ENCODE measurements around the gene NID1.
"Not testable (repeated sequence)": the region's sequence is repeated elsewhere in the genome, so short reads cannot be mapped to it uniquely, and the experiment has no call there.

Gene NID1

GRCh38 chr1:235933017-235933765 is 131.7 kb downstream of the NID1 start:
- DNase-seq: no peak

DNA sequence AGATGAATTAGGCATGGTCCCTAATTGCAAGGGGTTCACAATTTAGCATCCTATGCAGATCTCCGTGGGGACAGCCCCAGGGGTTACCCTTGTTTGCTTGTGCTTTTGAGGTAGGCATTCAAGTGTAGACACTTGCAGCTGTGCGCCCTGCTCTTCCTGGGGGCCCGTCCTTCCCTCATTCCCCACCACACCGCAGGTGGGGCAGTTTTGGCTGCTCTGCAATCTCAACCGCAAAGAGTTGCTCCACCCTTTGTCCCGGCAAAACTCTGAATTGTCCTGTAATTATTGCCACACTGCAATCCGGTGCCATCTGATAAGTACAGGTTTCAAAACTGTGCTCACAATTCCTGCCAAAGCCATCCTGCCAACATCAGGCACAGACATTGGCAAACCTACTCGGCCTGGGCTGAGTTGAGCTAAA is 132.8 kb downstream of the NID1 start:
- no peak for DNase-seq

GRCh38 chr1:235931171-235931738 is 133.6 kb downstream of the NID1 start:
- no peak for DNase-seq

DNA sequence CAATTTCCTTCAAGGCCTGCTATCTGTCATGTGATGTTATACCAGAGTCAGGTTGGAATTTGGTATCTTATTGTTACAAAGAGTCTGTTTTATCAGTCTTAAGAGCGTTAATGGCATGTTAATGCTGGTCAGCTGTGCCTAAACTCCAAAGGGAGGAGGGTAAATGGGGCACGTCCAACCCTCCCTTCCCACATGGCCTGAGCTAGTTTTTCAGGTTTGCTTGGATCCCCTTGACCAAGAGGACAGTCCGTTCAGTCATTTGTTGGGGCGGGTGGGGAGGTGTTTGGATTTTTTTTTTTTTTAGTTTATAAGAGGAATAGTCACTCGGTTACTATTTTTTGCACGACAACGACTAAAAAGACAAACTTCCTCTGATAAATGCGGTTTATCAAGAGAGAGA is 134.3 kb downstream of the NID1 start:
- no peak for DNase-seq

- no peak for DNase-seq
These were observed 135.7 kb downstream of the NID1 start for GRCh38 chr1:235929216-235929615.

- no peak for DNase-seq
These were observed 136.7 kb downstream of the NID1 start for GRCh38 chr1:235928197-235928596.

- DNase-seq: not testable (repeated sequence)
These were observed 137.3 kb downstream of the NID1 start for GRCh38 chr1:235927551-235927950.

Measured in activated gamma-delta T cell (primary cell).